GM18858 (cell line): ENCODE results near the gene TSACC.

Experiments used
- ATAC-seq: cut with Tn5 transposase; IDR thresholded peaks from one replicate; pipeline ENCODE4 v1.9.1; 2021; ENCODE audit not compliant: unreplicated experiment

TSACC gene

GRCh38 chr1:156392452-156392853, 54.1 kb downstream of the TSACC start:
- no peak for ATAC-seq

- ATAC-seq, result no peak
Measured at GRCh38 chr1:156393095-156393494, 54.8 kb downstream of the TSACC start.

GRCh38 chr1:156394082-156394481, 55.8 kb downstream of the TSACC start:
- ATAC-seq, result no peak

GRCh38 chr1:156394835-156395461, 56.6 kb downstream of the TSACC start:
- ATAC-seq, result no peak
